CD4-positive, alpha-beta T cell (primary cell): ENCODE results near the gene ATP2B3. TPM values are rescaled to one million over a fixed set of nuclear protein-coding genes. Genes with fewer than 3 reads are reported as not detected.

ENCODE experiments used
- ATAC-seq: fragments of 200-7000 bp; cut with Tn5 transposase; one replicate; pipeline ENCODE4 v1.10.0; 2022; ENCODE audit warnings: mild to moderate bottlenecking; ENCODE audit not compliant: poor library complexity
- CTCF ChIA-PET: fragments of 350-600 bp; sonication (Branson Sonifier 250); formaldehyde crosslinking; loops from one replicate; lab custom pipeline; 2021; ENCODE audit warnings: antibody characterized with exemption, inconsistent platforms; lab: Charles Lee
- POLR2A ChIA-PET: fragments of 350-600 bp; sonication (Branson Sonifier 250); formaldehyde crosslinking; loops from one replicate; lab custom pipeline; 2021; ENCODE audit warnings: antibody characterized with exemption, inconsistent platforms; lab: Charles Lee
- DNase-seq, 14 experiments: peaks; one replicate each; pipeline ENCODE4 v3.0.0-alpha.2; 2013 to 2020; ENCODE audit warnings: mixed read lengths in 2 of 14
- H3K27ac ChIP-seq, 2 donors: one replicate each; pipeline versions ENCODE4 v1.5.1 to v1.7.0; 2013; ENCODE audit warnings: low read length in 2 of 2, low read depth in 1 of 2, mild to moderate bottlenecking in 1 of 2
- H3K27me3 ChIP-seq, 2 experiments: 1 replicate in 1 of 2; 2 replicates in 1 of 2; pipeline versions ENCODE4 v1.6.1 to v1.7.0; 2013; ENCODE audit warnings: low read length in 2 of 2, control low read depth in 1 of 2, mild to moderate bottlenecking in 1 of 2, moderate library complexity in 1 of 2; ENCODE audit not compliant: insufficient read depth in 2 of 2, control insufficient read depth in 1 of 2
- H3K36me3 ChIP-seq: one replicate; pipeline ENCODE4 v1.6.1; 2013; ENCODE audit warnings: low read length, control low read depth; ENCODE audit not compliant: insufficient read depth
- H3K4me1 ChIP-seq: one replicate; pipeline ENCODE4 v1.6.1; 2013; ENCODE audit warnings: low read length, control low read depth; ENCODE audit not compliant: insufficient read depth
- H3K4me3 ChIP-seq: one replicate; pipeline ENCODE4 v1.5.1; 2013; ENCODE audit warnings: mild to moderate bottlenecking, low read length, moderate library complexity
- H3K9me3 ChIP-seq, 2 experiments: 1 replicate in 1 of 2; 2 replicates in 1 of 2; pipeline versions ENCODE4 v1.6.1 to v1.7.0; 2013; ENCODE audit warnings: low read length in 2 of 2, mild to moderate bottlenecking in 2 of 2, control low read depth in 1 of 2, moderate library complexity in 1 of 2; ENCODE audit not compliant: control insufficient read depth in 1 of 2, insufficient read depth in 1 of 2
- H3K27ac Mint-ChIP-seq: one replicate; pipeline ENCODE4 v1.8.0; 2020; ENCODE audit warnings: mixed read lengths
- H3K27me3 Mint-ChIP-seq: one replicate; pipeline ENCODE4 v1.8.0; 2021; ENCODE audit warnings: mixed read lengths
- H3K36me3 Mint-ChIP-seq: one replicate; pipeline ENCODE4 v1.8.0; 2021; ENCODE audit warnings: low read depth, mixed read lengths
- H3K4me1 Mint-ChIP-seq: one replicate; pipeline ENCODE4 v1.8.0; 2021; ENCODE audit warnings: low read depth, mixed read lengths
- H3K4me3 Mint-ChIP-seq: one replicate; pipeline ENCODE4 v1.8.0; 2020; ENCODE audit warnings: mild to moderate bottlenecking, mixed read lengths
- H3K9me3 Mint-ChIP-seq: one replicate; pipeline ENCODE4 v1.8.0; 2020; ENCODE audit warnings: mixed read lengths
- intact Hi-C, 2 experiments: fragments of 100-400 bp; cut with DNase I in 1 of 2; cut with micrococcal nuclease in 1 of 2; formaldehyde crosslinking; loops; one replicate each; pipeline versions ENCODE4 v1.15.1 to v1.9.0; 2023 to 2025; cut with DNase I, micrococcal nuclease
- total RNA-seq, 174 experiments: library from RNA in 2 of 174; stranded (reverse) in 2 of 174; gene quantifications; one replicate each; pipeline ENCODE4 v1.2.3 and lab custom pipeline; 2021 to 2026
- TF ChIP-seq, protein P1 (sequence below): fragments of 200-600 bp; IDR thresholded peaks from one replicate; pipeline ENCODE4 v1.8.0; 2022; ENCODE audit warnings: antibody characterized with exemption, mild to moderate bottlenecking

Gene ATP2B3
- total RNA-seq, 2 experiments from 2014 or later: not detected

DNA sequence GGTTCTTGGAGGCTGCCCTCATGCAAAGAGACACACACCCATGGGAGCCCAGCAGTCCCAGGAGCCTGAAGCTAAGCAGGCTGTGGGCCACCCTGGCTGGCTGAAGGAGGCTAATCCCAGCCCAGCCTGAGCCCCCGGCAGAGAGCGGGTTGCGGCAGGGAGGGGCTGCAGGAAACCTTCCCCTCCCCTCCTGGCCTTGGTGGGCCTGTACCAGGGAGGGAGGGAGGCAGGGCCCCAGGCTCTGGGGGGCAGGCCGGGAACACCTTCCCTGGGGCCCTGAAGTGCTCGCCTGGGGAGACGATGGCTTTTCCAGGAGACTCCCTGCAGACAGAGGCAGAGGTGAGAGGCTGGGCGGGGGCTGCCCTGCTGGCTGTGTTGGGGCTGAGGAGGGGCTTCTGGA, 19.0 kb upstream of the ATP2B3 start:
- no peaks in the 10 kb centered on the region for H3K4me1 Mint-ChIP-seq
- DNase-seq (no peak), ATAC-seq (no peak)
- no peak overlapping the region for H3K4me3 Mint-ChIP-seq
- Histone ChIP-seq H3K4me3 (no peak overlapping the region), H3K36me3 (no peaks in the 10 kb centered on the region), H3K9me3 (peaks cover 0 to 4% of the 10 kb centered on the region in 2 experiments), H3K4me1 (no peaks in the 10 kb centered on the region), H3K27ac (no peak overlapping the region), H3K27me3 (peaks cover 2 to 5% of the 10 kb centered on the region in 2 experiments)
- ChIA-PET POLR2A (no interaction called here), CTCF (no interaction called here)
- H3K36me3 Mint-ChIP-seq: no peaks in the 10 kb centered on the region
- no peaks in the 10 kb centered on the region for H3K9me3 Mint-ChIP-seq
- H3K27me3 Mint-ChIP-seq: no peaks in the 10 kb centered on the region
- no peak overlapping the region for H3K27ac Mint-ChIP-seq
- intact Hi-C loops: no loop called here
- TF ChIP-seq, protein P1, sequence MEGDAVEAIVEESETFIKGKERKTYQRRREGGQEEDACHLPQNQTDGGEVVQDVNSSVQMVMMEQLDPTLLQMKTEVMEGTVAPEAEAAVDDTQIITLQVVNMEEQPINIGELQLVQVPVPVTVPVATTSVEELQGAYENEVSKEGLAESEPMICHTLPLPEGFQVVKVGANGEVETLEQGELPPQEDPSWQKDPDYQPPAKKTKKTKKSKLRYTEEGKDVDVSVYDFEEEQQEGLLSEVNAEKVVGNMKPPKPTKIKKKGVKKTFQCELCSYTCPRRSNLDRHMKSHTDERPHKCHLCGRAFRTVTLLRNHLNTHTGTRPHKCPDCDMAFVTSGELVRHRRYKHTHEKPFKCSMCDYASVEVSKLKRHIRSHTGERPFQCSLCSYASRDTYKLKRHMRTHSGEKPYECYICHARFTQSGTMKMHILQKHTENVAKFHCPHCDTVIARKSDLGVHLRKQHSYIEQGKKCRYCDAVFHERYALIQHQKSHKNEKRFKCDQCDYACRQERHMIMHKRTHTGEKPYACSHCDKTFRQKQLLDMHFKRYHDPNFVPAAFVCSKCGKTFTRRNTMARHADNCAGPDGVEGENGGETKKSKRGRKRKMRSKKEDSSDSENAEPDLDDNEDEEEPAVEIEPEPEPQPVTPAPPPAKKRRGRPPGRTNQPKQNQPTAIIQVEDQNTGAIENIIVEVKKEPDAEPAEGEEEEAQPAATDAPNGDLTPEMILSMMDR: no peak

DNA sequence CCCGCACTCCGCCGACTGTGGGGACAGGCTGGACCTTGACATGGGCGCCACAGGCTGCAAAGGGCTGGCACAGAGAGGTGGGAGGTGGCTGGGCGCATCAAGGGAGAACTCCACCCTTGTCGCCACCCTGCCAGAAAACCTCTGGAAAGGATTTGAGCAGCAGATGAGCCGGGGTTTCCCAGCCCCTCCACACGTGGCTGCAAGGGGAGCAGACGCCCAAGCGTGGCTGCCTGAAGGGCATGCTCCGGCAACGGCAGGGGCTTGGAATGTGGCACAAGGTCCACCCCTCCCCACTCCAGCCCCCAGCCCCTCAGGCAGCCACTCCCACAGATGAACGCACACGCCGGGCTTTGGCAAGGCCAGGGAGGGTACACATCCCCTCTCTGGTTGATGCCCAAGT, 18.1 kb upstream of the ATP2B3 start:
- TF ChIP-seq, protein P1: no peak
- Histone ChIP-seq H3K27me3 (peaks cover 2 to 5% of the 10 kb centered on the region in 2 experiments), H3K36me3 (no peaks in the 10 kb centered on the region), H3K27ac (no peak overlapping the region), H3K9me3 (peaks cover 0 to 4% of the 10 kb centered on the region in 2 experiments), H3K4me1 (no peaks in the 10 kb centered on the region), H3K4me3 (no peak overlapping the region)
- ChIA-PET POLR2A (no interaction called here), CTCF (no interaction called here)
- Mint-ChIP-seq H3K27me3 (no peaks in the 10 kb centered on the region), H3K27ac (no peak overlapping the region), H3K4me3 (no peak overlapping the region), H3K9me3 (no peaks in the 10 kb centered on the region), H3K4me1 (no peaks in the 10 kb centered on the region), H3K36me3 (no peaks in the 10 kb centered on the region)
- ATAC-seq: no peak
- intact Hi-C loops: no loop called here
- DNase-seq: no peak

DNA sequence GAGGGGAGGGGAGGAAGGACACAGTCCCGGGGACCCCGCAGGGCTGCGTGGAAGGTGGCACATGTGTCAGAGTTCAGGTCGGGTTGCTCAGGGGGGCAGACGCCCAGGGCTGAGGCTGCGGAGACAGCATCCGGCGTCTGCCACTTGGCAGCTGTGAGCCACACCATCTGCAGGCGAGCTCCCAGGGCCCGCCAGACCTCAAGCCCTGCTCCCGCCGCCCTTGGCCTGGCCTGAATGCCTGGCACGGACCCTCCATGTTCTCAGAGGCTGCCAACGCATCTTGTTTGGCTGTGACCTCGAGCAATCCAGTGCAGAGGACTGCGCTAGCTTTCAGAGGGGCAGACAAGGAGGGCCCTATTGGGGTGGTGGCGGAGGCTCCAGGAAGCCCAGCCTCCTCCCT, 17.6 kb upstream of the ATP2B3 start:
- Mint-ChIP-seq H3K4me1 (no peaks in the 10 kb centered on the region), H3K9me3 (no peaks in the 10 kb centered on the region), H3K27ac (no peak overlapping the region), H3K4me3 (no peak overlapping the region), H3K27me3 (no peaks in the 10 kb centered on the region), H3K36me3 (no peaks in the 10 kb centered on the region)
- TF ChIP-seq, protein P1: no peak
- no peaks in the 10 kb centered on the region for H3K36me3 ChIP-seq
- peaks cover 1 to 5% of the 10 kb centered on the region in 2 experiments for H3K27me3 ChIP-seq
- H3K27ac ChIP-seq: no peak overlapping the region
- intact Hi-C loops: no loop called here
- H3K9me3 ChIP-seq: peaks cover 0 to 4% of the 10 kb centered on the region in 2 experiments
- DNase-seq (no peak), ATAC-seq (no peak)
- no peak overlapping the region for H3K4me3 ChIP-seq
- ChIA-PET POLR2A (no interaction called here), CTCF (no interaction called here)
- no peaks in the 10 kb centered on the region for H3K4me1 ChIP-seq
